A673 (cell line): ENCODE data around the gene HAS3. TPM values are rescaled to one million over a fixed set of nuclear protein-coding genes. Genes with fewer than 3 reads are reported as not detected.

Source experiments
- BruUV-seq: library from RNA; stranded (reverse); fragments of 400-500 nt; replicated peaks from 2 replicates; lab custom pipeline; 2021; lab: Mats Ljungman, UMichigan
- CTCF ChIA-PET: fragments of 300-600 bp; sonication (Branson Sonifier 250); formaldehyde crosslinking; loops from one replicate; lab custom pipeline; 2022; ENCODE audit warnings: antibody characterized with exemption; lab: Charles Lee
- POLR2A ChIA-PET: fragments of 300-600 bp; sonication (Branson Sonifier 250); formaldehyde crosslinking; loops from one replicate; lab custom pipeline; 2022; ENCODE audit warnings: antibody characterized with exemption; ENCODE audit not compliant: low non-redundant PET; lab: Charles Lee
- DNase-seq: peaks from one replicate; pipeline ENCODE4 v3.0.0-alpha.2; 2015; ENCODE audit warnings: low spot score
- H3K27ac ChIP-seq: fragments of 200-600 bp; sonication (generic); 2 replicates; pipeline ENCODE4 v1.5.1; 2016; ENCODE audit warnings: mixed run types, low read depth, mild to moderate bottlenecking, mixed read lengths, antibody characterized with exemption, low read length; ENCODE audit not compliant: poor library complexity, severe bottlenecking
- H3K27me3 ChIP-seq: fragments of 200-600 bp; sonication (generic); replicated peaks from 2 replicates; pipeline ENCODE4 v1.6.1; 2017; ENCODE audit warnings: mixed run types, low read depth, mild to moderate bottlenecking, mixed read lengths, antibody characterized with exemption, low read length; ENCODE audit not compliant: insufficient read depth, poor library complexity
- H3K36me3 ChIP-seq: fragments of 200-600 bp; sonication (generic); 2 replicates; pipeline ENCODE4 v1.6.1; 2016; ENCODE audit warnings: mixed run types, mild to moderate bottlenecking, mixed read lengths, antibody characterized with exemption, low read length; ENCODE audit not compliant: insufficient read depth, poor library complexity, severe bottlenecking
- H3K4me1 ChIP-seq: fragments of 200-600 bp; sonication (generic); 2 replicates; pipeline ENCODE4 v1.6.1; 2017; ENCODE audit warnings: mixed run types, mild to moderate bottlenecking, mixed read lengths, antibody characterized with exemption, low read length; ENCODE audit not compliant: insufficient read depth, poor library complexity, severe bottlenecking
- H3K4me3 ChIP-seq: fragments of 200-600 bp; sonication (generic); 2 replicates; pipeline ENCODE4 v1.5.1; 2016; ENCODE audit warnings: low read depth, mixed run types, mild to moderate bottlenecking, mixed read lengths, low read length; ENCODE audit not compliant: poor library complexity, severe bottlenecking
- H3K9me3 ChIP-seq: fragments of 200-600 bp; sonication (generic); 2 replicates; pipeline ENCODE4 v1.6.1; 2016; ENCODE audit warnings: mixed run types, low read depth, mild to moderate bottlenecking, mixed read lengths, antibody characterized with exemption, low read length; ENCODE audit not compliant: poor library complexity, severe bottlenecking
- CTCF ChIP-seq: fragments of 300-800, 200-600 bp; sonication (generic); conservative IDR thresholded peaks from 2 replicates; pipeline ENCODE4 v1.5.1; 2017; ENCODE audit warnings: low read depth, mild to moderate bottlenecking, antibody characterized with exemption, low read length, moderate library complexity, mixed read lengths
- EZH2 ChIP-seq: fragments of 200-600 bp; sonication (generic); IDR thresholded peaks from 2 replicates; pipeline ENCODE4 v1.6.1; 2017; ENCODE audit warnings: borderline replicate concordance, low read depth, mild to moderate bottlenecking, mixed read lengths, antibody characterized with exemption, low read length; ENCODE audit not compliant: poor library complexity, severe bottlenecking
- intact Hi-C: fragments of 100-400 bp; cut with micrococcal nuclease; formaldehyde crosslinking; loops from one replicate; pipeline ENCODE4 v1.10.0; 2022; ENCODE audit not compliant: unreplicated experiment
- total RNA-seq: library from RNA; stranded (reverse); gene quantifications from 2 replicates; pipeline ENCODE4 v1.2.3, GENCODE V29; 2021

Gene HAS3
- total RNA-seq, 1 experiment from 2014 or later: 0.49 TPM

DNA sequence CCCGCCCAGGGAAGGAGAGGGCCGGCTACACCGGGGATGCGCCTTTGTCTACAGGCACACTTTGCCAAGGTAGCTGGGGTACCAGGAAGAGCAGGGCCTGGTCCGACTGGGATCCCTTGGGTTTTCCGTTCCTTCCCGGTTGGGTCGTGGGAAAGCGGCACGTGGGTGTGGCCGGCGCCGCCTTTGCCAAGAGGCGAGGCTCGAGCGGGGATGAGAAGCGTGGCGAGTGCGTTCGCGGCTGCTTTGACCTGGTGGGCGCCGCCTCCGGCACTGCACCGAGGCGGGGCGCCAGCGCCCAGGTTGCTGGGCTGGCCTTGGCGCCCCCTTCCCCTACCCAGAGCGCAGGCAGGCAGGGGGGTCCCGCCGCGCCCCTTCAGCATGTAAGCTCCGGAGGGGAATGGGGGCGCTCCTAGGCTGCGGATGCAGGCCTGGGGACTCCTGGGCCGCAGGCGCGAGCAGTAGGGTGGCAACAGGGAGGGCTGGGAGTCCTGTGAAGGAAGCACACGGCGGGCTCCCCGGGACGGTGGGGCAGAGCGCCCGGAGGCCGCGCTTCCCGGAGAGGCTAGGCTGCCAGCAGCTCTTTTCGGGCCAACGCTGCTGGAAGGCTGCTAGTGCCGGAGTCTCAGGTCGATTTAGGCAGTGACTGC is 2.0 kb downstream of the HAS3 start:
- H3K27ac ChIP-seq: no peak overlapping the region
- peak overlapping the region; percentile 66 for H3K4me3 ChIP-seq
- no TSS peak for BruUV-seq
- ChIA-PET POLR2A (interaction anchor here (0.6 kb wide), 1 partner anchor 17 kb away, joined by 10 read pairs; no protein-coding TSS in a partner anchor), CTCF (no interaction called here)
- H3K27me3 ChIP-seq: no peaks in the 10 kb centered on the region
- no peaks in the 10 kb centered on the region for H3K9me3 ChIP-seq
- H3K36me3 ChIP-seq: no peaks in the 10 kb centered on the region
- peaks cover 8% of the 10 kb centered on the region for H3K4me1 ChIP-seq
- intact Hi-C loops: loop anchor here (5.0 kb wide), 2 partner anchors 110 to 515 kb away; no protein-coding TSS in a partner anchor
- peak; percentile 44 for DNase-seq
- TF ChIP-seq EZH2 (no peak), CTCF (0 out of 2 replicates have a peak, but pooled peaks have one; percentile 20)

DNA sequence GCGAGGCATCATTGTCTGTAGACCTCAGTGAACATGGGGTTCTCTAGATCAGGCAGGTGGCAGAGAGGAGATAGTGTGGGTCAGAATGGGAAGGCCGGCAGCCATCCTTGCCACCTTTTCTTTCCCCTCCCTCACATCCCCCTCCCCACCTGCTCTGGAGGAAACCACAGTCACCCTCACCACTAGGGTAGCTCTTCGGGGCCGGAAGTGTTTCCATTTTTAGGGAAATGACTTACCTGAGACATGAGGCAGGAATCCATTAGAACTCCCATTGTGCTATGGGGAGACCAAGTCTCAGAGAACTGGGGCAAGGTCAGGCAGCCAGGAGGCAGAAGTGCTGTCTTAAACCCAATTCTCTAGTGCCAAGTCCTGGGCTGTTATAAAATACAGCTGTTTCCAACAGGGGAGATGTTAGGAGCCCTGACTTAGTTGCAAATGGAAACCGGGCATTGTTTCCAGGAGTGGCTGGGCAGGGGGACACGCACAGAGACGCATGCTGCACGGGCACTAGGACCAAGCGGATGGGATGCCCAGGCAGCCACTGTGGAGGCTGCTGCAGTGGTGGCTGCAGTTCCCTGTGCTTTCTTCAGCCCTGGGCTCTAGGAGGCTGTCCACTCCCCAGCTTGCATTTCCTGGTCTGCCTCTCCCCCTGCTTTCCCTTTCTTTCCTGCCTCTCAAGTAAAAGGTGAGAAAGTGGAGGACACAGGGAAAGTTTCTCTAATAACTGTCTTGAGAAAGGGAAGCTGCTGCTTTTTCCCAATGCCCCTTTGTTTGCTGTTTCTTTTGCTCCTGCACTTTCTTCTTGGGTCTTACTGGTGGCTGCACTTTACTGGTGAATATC is 2.8 kb downstream of the HAS3 start:
- no peak for TF ChIP-seq EZH2
- TF ChIP-seq CTCF: no peak
- H3K27me3 ChIP-seq: no peaks in the 10 kb centered on the region
- ChIA-PET CTCF (interaction anchor here (0.9 kb wide), 1 partner anchor 11 kb away, joined by 3 read pairs; no protein-coding TSS in a partner anchor), POLR2A (interaction anchor here (0.6 kb wide), 1 partner anchor 32 kb away, joined by 11 read pairs; no protein-coding TSS in a partner anchor)
- no peaks in the 10 kb centered on the region for H3K36me3 ChIP-seq
- no peak for DNase-seq
- H3K27ac ChIP-seq: no peak overlapping the region
- H3K4me1 ChIP-seq: peaks cover 8% of the 10 kb centered on the region
- intact Hi-C loops: loop anchor here (5.0 kb wide), 2 partner anchors 111 to 516 kb away; no protein-coding TSS in a partner anchor
- no TSS peak for BruUV-seq
- H3K4me3 ChIP-seq: peak overlapping the region; percentile 66
- no peaks in the 10 kb centered on the region for H3K9me3 ChIP-seq

GRCh38 chr16:69108905-69109252 is 3.4 kb downstream of the HAS3 start:
- Histone ChIP-seq H3K4me1 (peaks cover 8% of the 10 kb centered on the region), H3K27me3 (no peaks in the 10 kb centered on the region), H3K9me3 (no peaks in the 10 kb centered on the region), H3K4me3 (no peak overlapping the region), H3K27ac (no peak overlapping the region), H3K36me3 (no peaks in the 10 kb centered on the region)
- no peak for DNase-seq
- CTCF ChIA-PET: interaction anchor here (0.6 to 0.9 kb wide), 2 partner anchors 10 to 21 kb away, joined by 3 read pairs; no protein-coding TSS in a partner anchor
- no TSS peak for BruUV-seq
- intact Hi-C loops: loop anchor here (5.0 kb wide), 2 partner anchors 112 to 517 kb away; no protein-coding TSS in a partner anchor
- POLR2A ChIA-PET: no interaction called here
- TF ChIP-seq CTCF: no peak
- TF ChIP-seq EZH2: no peak
